SU-DHL-6 (cell line): ENCODE data around the gene SCN8A.

Experiments used
- CTCF ChIP-seq: fragments of 200-600 bp; sonication (generic); IDR thresholded peaks from one replicate; pipeline ENCODE4 v1.5.1; 2017; ENCODE audit warnings: antibody characterized with exemption, mild to moderate bottlenecking, low read length, moderate library complexity; ENCODE audit not compliant: insufficient read depth, poor library complexity, severe bottlenecking
- EZH2phosphoT487 ChIP-seq: fragments of 200-600 bp; sonication (generic), shearing (Covaris generic); conservative IDR thresholded peaks from 2 replicates; pipeline ENCODE4 v1.6.1; 2018; ENCODE audit warnings: mild to moderate bottlenecking, antibody characterized with exemption, low read length, moderate library complexity, mixed read lengths

- TF ChIP-seq EZH2phosphoT487 (no peak), CTCF (no peak)
These were observed 41.4 kb upstream of the SCN8A start for GRCh38 chr12:51549637-51550036.
